ENCODE results near the gene ADGRG3.

The ADGRG3 gene

GRCh38 chr16:57698812-57699405 lies 30.8 kb downstream of the ADGRG3 start:
- TF ChIP-seq CTCF (IDR thresholded peaks at IDR 0.05; ENCODE audit: low read depth, low read length), result no peak
- H3K4me3 ChIP-seq (ENCODE audit: low read depth, low read length), result no peak overlapping the region

- H3K4me3 ChIP-seq (ENCODE audit: low read depth, low read length), result no peak overlapping the region
- no peak for TF ChIP-seq CTCF (IDR thresholded peaks at IDR 0.05; ENCODE audit: low read depth, low read length)
Observed at GRCh38 chr16:57699481-57699880, 31.4 kb downstream of the ADGRG3 start.

- no peak for TF ChIP-seq CTCF (IDR thresholded peaks at IDR 0.05; ENCODE audit: low read depth, low read length)
- H3K4me3 ChIP-seq (ENCODE audit: low read depth, low read length), result no peak overlapping the region
Observed at GRCh38 chr16:57699899-57700298, 31.8 kb downstream of the ADGRG3 start.

GRCh38 chr16:57700781-57701551 lies 32.9 kb downstream of the ADGRG3 start:
- TF ChIP-seq CTCF (IDR thresholded peaks at IDR 0.05; ENCODE audit: low read depth, low read length), result no peak
- no peak overlapping the region for H3K4me3 ChIP-seq (ENCODE audit: low read depth, low read length)

- TF ChIP-seq CTCF (IDR thresholded peaks at IDR 0.05; ENCODE audit: low read depth, low read length), result no peak
- no peak overlapping the region for H3K4me3 ChIP-seq (ENCODE audit: low read depth, low read length)
Observed at GRCh38 chr16:57701759-57702371, 33.8 kb downstream of the ADGRG3 start.

GRCh38 chr16:57703416-57704010 lies 35.4 kb downstream of the ADGRG3 start:
- TF ChIP-seq CTCF (IDR thresholded peaks at IDR 0.05; ENCODE audit: low read depth, low read length), result no peak
- no peak overlapping the region for H3K4me3 ChIP-seq (ENCODE audit: low read depth, low read length)
